H1 (cell line): ENCODE measurements around the gene COQ8A. TPM values are rescaled to one million over a fixed set of nuclear protein-coding genes. Genes with fewer than 3 reads are reported as not detected.

ENCODE experiments used
- CTCF ChIA-PET: fragments of 300-600 bp; sonication (Branson Sonifier 250); formaldehyde crosslinking; loops from one replicate; lab custom pipeline; 2021; ENCODE audit not compliant: partially characterized antibody; lab: Charles Lee
- POLR2A ChIA-PET: fragments of 300-600 bp; sonication (Branson Sonifier 250); formaldehyde crosslinking; loops from one replicate; lab custom pipeline; 2021; ENCODE audit warnings: inconsistent platforms; ENCODE audit not compliant: partially characterized antibody; lab: Charles Lee
- DNase-seq, 2 experiments: peaks; one replicate each; pipeline versions ENCODE4 v3.0.0 to v3.0.0-alpha.2; 2010 to 2022; ENCODE audit warnings: low spot score in 2 of 2, low read depth in 1 of 2, mixed read lengths in 1 of 2
- FAIRE-seq: peaks from 2 replicates; lab custom pipeline; 2011; peaks lifted over from hg19 to GRCh38; lab: Jason Lieb, UNC
- H2AFZ ChIP-seq: 2 replicates; pipeline ENCODE4 v1.8.1; 2012; ENCODE audit warnings: low read length, inconsistent platforms
- H2AK5ac ChIP-seq: 2 replicates; pipeline ENCODE4 v1.6.1; 2013; ENCODE audit warnings: low read depth, low read length
- H2BK120ac ChIP-seq: replicated peaks from 2 replicates; pipeline ENCODE3; 2013; ENCODE audit warnings: low read depth, low read length, inconsistent platforms
- H2BK12ac ChIP-seq: 2 replicates; pipeline ENCODE4 v1.6.1; 2013; ENCODE audit warnings: low read depth, low read length
- H2BK15ac ChIP-seq: 2 replicates; pipeline ENCODE4 v1.6.1; 2013; ENCODE audit warnings: low read length
- H2BK20ac ChIP-seq: 2 replicates; pipeline ENCODE4 v1.6.1; 2013; ENCODE audit warnings: low read length
- H2BK5ac ChIP-seq: 2 replicates; pipeline ENCODE4 v1.6.1; 2013; ENCODE audit warnings: low read depth, low read length
- H3K14ac ChIP-seq: 2 replicates; pipeline ENCODE4 v1.6.1; 2013; ENCODE audit warnings: inconsistent platforms; ENCODE audit not compliant: insufficient read length
- H3K18ac ChIP-seq: 2 replicates; pipeline ENCODE4 v1.6.1; 2013; ENCODE audit warnings: low read length; ENCODE audit errors: extremely low read depth
- H3K23ac ChIP-seq: 2 replicates; pipeline ENCODE4 v1.6.1; 2013; ENCODE audit warnings: inconsistent platforms; ENCODE audit not compliant: insufficient read length
- H3K23me2 ChIP-seq: 2 replicates; pipeline ENCODE4 v1.6.1; 2013; ENCODE audit warnings: low read depth, low read length
- H3K27ac ChIP-seq: 2 replicates; pipeline ENCODE4 v1.6.1; 2011; ENCODE audit warnings: low read depth, low read length, inconsistent platforms
- H3K27me3 ChIP-seq, 4 experiments: replicated peaks in 1 of 4; 1 replicate in 1 of 4; 2 replicates in 3 of 4; pipeline versions ENCODE4 v1.6.1 to v1.8.1; 2011 to 2013; ENCODE audit warnings: low read length in 3 of 4, mild to moderate bottlenecking in 3 of 4, inconsistent platforms in 2 of 4, mixed read lengths in 2 of 4, moderate library complexity in 1 of 4; ENCODE audit not compliant: control insufficient read depth in 3 of 4, insufficient read depth in 3 of 4; ENCODE audit errors: extremely low read depth in 1 of 4
- H3K36me3 ChIP-seq, 4 experiments: 2 replicates each; pipeline versions ENCODE4 v1.6.1 to v1.8.1; 2011 to 2013; ENCODE audit warnings: mild to moderate bottlenecking in 4 of 4, low read length in 3 of 4, moderate library complexity in 2 of 4, control low read depth in 1 of 4, inconsistent platforms in 1 of 4; ENCODE audit not compliant: insufficient read depth in 4 of 4, control insufficient read depth in 2 of 4
- H3K4ac ChIP-seq: replicated peaks from 2 replicates; pipeline ENCODE3; 2013; ENCODE audit warnings: low read length, low read depth, mixed read lengths, inconsistent platforms; ENCODE audit not compliant: insufficient read length
- H3K4me1 ChIP-seq, 4 experiments: replicated peaks in 1 of 4; 1 replicate in 1 of 4; 2 replicates in 3 of 4; pipeline versions ENCODE4 v1.6.1 to v1.8.1; 2011 to 2013; ENCODE audit warnings: low read length in 3 of 4, inconsistent platforms in 2 of 4, mixed read lengths in 1 of 4; ENCODE audit not compliant: insufficient read depth in 4 of 4, control insufficient read depth in 3 of 4
- H3K4me2 ChIP-seq, 2 experiments: 2 replicates each; pipeline versions ENCODE4 v1.6.1 to v1.8.1; 2011 to 2013; ENCODE audit warnings: low read depth in 2 of 2, low read length in 2 of 2, control low read depth in 1 of 2, inconsistent platforms in 1 of 2, mild to moderate bottlenecking in 1 of 2; ENCODE audit not compliant: insufficient read depth in 1 of 2
- H3K4me3 ChIP-seq, 4 experiments: fragments of 200-600, 300-600 bp in 1 of 4; sonication (generic), shearing (Covaris generic), sonication (Bioruptor Twin) in 1 of 4; 2 replicates each; pipeline versions ENCODE4 v1.5.1 to v1.8.1; 2011 to 2016; ENCODE audit warnings: low read length in 4 of 4, low read depth in 3 of 4, control low read depth in 2 of 4, inconsistent platforms in 2 of 4, mild to moderate bottlenecking in 2 of 4, mixed read lengths in 1 of 4, moderate library complexity in 1 of 4; ENCODE audit not compliant: insufficient read depth in 2 of 4; ENCODE audit errors: extremely low read depth in 1 of 4
- H3K56ac ChIP-seq: replicated peaks from 2 replicates; pipeline ENCODE3; 2013; ENCODE audit warnings: low read depth, mild to moderate bottlenecking, mixed read lengths, low read length, inconsistent platforms; ENCODE audit not compliant: insufficient read length
- H3K79me1 ChIP-seq: 2 replicates; pipeline ENCODE4 v1.6.1; 2013; ENCODE audit warnings: low read depth, low read length, control low read depth
- H3K79me2 ChIP-seq, 2 experiments: 2 replicates each; pipeline versions ENCODE4 v1.6.1 to v1.8.1; 2012 to 2013; ENCODE audit warnings: low read length in 2 of 2, mild to moderate bottlenecking in 2 of 2, inconsistent platforms in 1 of 2; ENCODE audit not compliant: insufficient read depth in 2 of 2, control insufficient read depth in 1 of 2
- H3K9ac ChIP-seq, 4 experiments: replicated peaks in 1 of 4; 1 replicate in 1 of 4; 2 replicates in 3 of 4; pipeline versions ENCODE4 v1.6.1 to v1.8.1; 2011 to 2013; ENCODE audit warnings: low read depth in 3 of 4, low read length in 3 of 4, control low read depth in 2 of 4, mild to moderate bottlenecking in 2 of 4, moderate library complexity in 2 of 4, inconsistent platforms in 1 of 4; ENCODE audit errors: extremely low read depth in 1 of 4
- H3K9me3 ChIP-seq, 2 experiments: 2 replicates each; pipeline versions ENCODE4 v1.6.1 to v1.8.1; 2012 to 2013; ENCODE audit warnings: mild to moderate bottlenecking in 2 of 2, moderate library complexity in 2 of 2, control low read depth in 1 of 2, inconsistent platforms in 1 of 2, low read depth in 1 of 2, low read length in 1 of 2, mixed read lengths in 1 of 2; ENCODE audit not compliant: insufficient read depth in 2 of 2
- H4K20me1 ChIP-seq, 2 experiments: replicated peaks in 1 of 2; 2 replicates each; pipeline versions ENCODE3 to v1.8.1; 2011 to 2013; ENCODE audit warnings: inconsistent platforms in 2 of 2, low read length in 2 of 2, mild to moderate bottlenecking in 1 of 2; ENCODE audit not compliant: insufficient read depth in 2 of 2, control insufficient read depth in 1 of 2
- H4K5ac ChIP-seq: 2 replicates; pipeline ENCODE4 v1.6.1; 2013; ENCODE audit warnings: low read length, low read depth, mixed read lengths, inconsistent platforms; ENCODE audit not compliant: insufficient read length
- H4K8ac ChIP-seq: 2 replicates; pipeline ENCODE4 v1.8.0; 2013; ENCODE audit warnings: mild to moderate bottlenecking, moderate library complexity, low read length, inconsistent platforms; ENCODE audit not compliant: insufficient read depth; ENCODE audit errors: extremely low read depth
- H4K91ac ChIP-seq: replicated peaks from 2 replicates; pipeline ENCODE3; 2013; ENCODE audit warnings: low read length, mixed read lengths, inconsistent platforms; ENCODE audit not compliant: insufficient read length
- EP300 ChIP-seq, 2 experiments: IDR thresholded peaks; 1 replicate in 1 of 2; 2 replicates in 1 of 2; pipeline ENCODE4 v1.6.1; 2011 to 2012; ENCODE audit warnings: low read depth in 2 of 2, low read length in 2 of 2, mild to moderate bottlenecking in 2 of 2, borderline replicate concordance in 1 of 2, inconsistent platforms in 1 of 2, moderate library complexity in 1 of 2
- GABPA ChIP-seq: IDR thresholded peaks from 2 replicates; pipeline ENCODE4 v1.6.1; 2011; ENCODE audit warnings: mild to moderate bottlenecking, low read length, moderate library complexity, borderline replicate concordance; ENCODE audit not compliant: insufficient read depth
- GTF2F1 ChIP-seq: IDR thresholded peaks from 2 replicates; pipeline ENCODE4 v1.6.1; 2012; ENCODE audit warnings: low read depth, low read length, improper control_type of control experiment, borderline replicate concordance
- JUN ChIP-seq: IDR thresholded peaks from 2 replicates; pipeline ENCODE4 v1.6.1; 2011; ENCODE audit warnings: low read depth, mild to moderate bottlenecking, improper control_type of control experiment, low read length
- RAD21 ChIP-seq, 2 experiments: IDR thresholded peaks in 1 of 2; conservative IDR thresholded peaks in 1 of 2; 2 replicates each; pipeline ENCODE4 v1.6.1; 2011; ENCODE audit warnings: low read depth in 2 of 2, low read length in 2 of 2, improper control_type of control experiment in 1 of 2, inconsistent platforms in 1 of 2, mild to moderate bottlenecking in 1 of 2, moderate library complexity in 1 of 2
- RNF2 ChIP-seq: fragments of 200-900, 300-1000 bp; sonication (generic); IDR thresholded peaks from 2 replicates; pipeline ENCODE4 v1.7.1; 2016; ENCODE audit warnings: borderline replicate concordance, low read depth, mild to moderate bottlenecking, antibody characterized with exemption, low read length; ENCODE audit not compliant: poor library complexity, severe bottlenecking; ENCODE audit errors: missing control alignments
- SIRT6 ChIP-seq: IDR thresholded peaks from one replicate; pipeline ENCODE4 v1.7.1; 2012; ENCODE audit warnings: low read length, inconsistent platforms
- TAF1 ChIP-seq: IDR thresholded peaks from 2 replicates; pipeline ENCODE4 v1.6.1; 2011; ENCODE audit warnings: mild to moderate bottlenecking, low read depth, low read length
- TEAD4 ChIP-seq: IDR thresholded peaks from 2 replicates; pipeline ENCODE4 v1.6.1; 2012; ENCODE audit warnings: low read depth, low read length, inconsistent platforms, mixed read lengths
- YY1 ChIP-seq: IDR thresholded peaks from 2 replicates; pipeline ENCODE4 v1.6.1; 2011; ENCODE audit warnings: low read depth, mild to moderate bottlenecking, low read length
- WGBS, 2 experiments: shearing (Covaris generic) in 1 of 2; methylation state at CpG; one replicate each; pipeline versions ENCODE4 v1.1.6 to v1.1.7; 2013 to 2015; ENCODE audit warnings: low lambda C conversion rate in 2 of 2, mixed read lengths in 2 of 2, inconsistent platforms in 1 of 2, low coverage in 1 of 2, missing lambda C conversion rate in 1 of 2; ENCODE audit not compliant: insufficient replicate concordance in 2 of 2, insufficient coverage in 1 of 2, insufficient read length in 1 of 2; ENCODE audit errors: extremely low coverage in 1 of 2, missing lambda C conversion rate in 1 of 2; 5-methylcytosine and 5-hydroxymethylcytosine counted together
- polyA plus RNA-seq, 7 experiments: library from polyadenylated mRNA; depleted of rRNA in 3 of 7; stranded (reverse) in 5 of 7; unstranded in 2 of 7; fragments of >200 nt in 5 of 7; fragments of 200-250 nt in 2 of 7; gene quantifications; 1 replicate in 5 of 7; 2 replicates in 1 of 7; 4 replicates in 1 of 7; pipeline versions ENCODE4 v1.2.1 to v1.2.3, GENCODE V29; 2011 to 2013; ENCODE audit warnings: missing spikeins in 2 of 7, mixed read lengths in 2 of 7
- total RNA-seq: library from RNA; stranded (reverse); fragmentation: NEBNext Ultra II Directional; extraction: Animal tissue kit (Norgen Biotek cat#: 25700); gene quantifications from 2 replicates; pipeline ENCODE4 v1.2.1, GENCODE V29; 2021

The COQ8A gene
- total and polyA plus RNA-seq, 2 of the 8 experiments (the other 6 are each of a cell fraction or from before 2014, with no cell fraction given) = 28.5 to 38.9 TPM

DNA sequence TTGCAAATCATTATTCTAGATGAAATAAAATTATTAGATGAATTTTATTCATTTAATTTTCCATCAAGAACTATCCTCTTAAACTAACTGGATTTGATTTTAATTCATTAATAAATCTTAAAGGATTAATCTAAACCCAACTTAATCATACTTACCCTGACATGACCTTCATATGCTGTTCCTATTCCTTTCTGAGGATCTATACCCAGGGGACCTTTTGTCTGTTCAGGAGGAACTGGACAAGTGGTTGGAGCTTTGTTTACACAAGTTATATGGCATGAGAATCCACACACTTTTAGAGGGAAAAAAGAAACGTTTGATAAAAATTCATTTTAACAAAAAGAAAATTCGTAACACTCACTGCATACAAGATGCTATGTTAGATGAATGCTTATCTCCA lies 95.2 kb downstream of the COQ8A start:
- Histone ChIP-seq H3K9ac (no peak overlapping the region), H3K79me1 (no peaks in the 10 kb centered on the region), H2BK20ac (no peak overlapping the region), H2BK12ac (no peak overlapping the region), H3K23ac (no peak overlapping the region), H3K79me2 (no peaks in the 10 kb centered on the region), H3K4ac (no peak overlapping the region), H4K91ac (no peak overlapping the region), H2AFZ (no peak overlapping the region), H3K14ac (no peak overlapping the region), H3K56ac (no peak overlapping the region), H3K23me2 (no peaks in the 10 kb centered on the region), H3K9me3 (no peaks in the 10 kb centered on the region), H3K27me3 (no peaks in the 10 kb centered on the region), H3K36me3 (peaks cover 0 to 13% (median 4%) of the 10 kb centered on the region in 4 experiments; a peak in 4 of 8 replicates), H3K4me2 (no peak overlapping the region), H2BK15ac (no peak overlapping the region), H3K4me3 (no peak overlapping the region), H2BK5ac (no peak overlapping the region), H3K4me1 (no peaks in the 10 kb centered on the region; a peak in 1 of 7 replicates), H3K27ac (no peak overlapping the region), H4K5ac (no peak overlapping the region), H4K20me1 (no peaks in the 10 kb centered on the region), H2AK5ac (no peak overlapping the region), H2BK120ac (no peak overlapping the region), H3K18ac (no peak overlapping the region), H4K8ac (no peak overlapping the region)
- TF ChIP-seq EP300 (IDR thresholded peaks at IDR 0.05; ENCODE audit: borderline replicate concordance in 1 of 2, low read depth in 2 of 2, low read length in 2 of 2) = no peak
- TF ChIP-seq JUN = no peak
- no peak for TF ChIP-seq RAD21 (IDR thresholded peaks at IDR 0.05 in 1 of 2, conservative IDR thresholded peaks at IDR 0.05 in 1 of 2; ENCODE audit: low read depth in 2 of 2, low read length in 2 of 2)
- no peak for TF ChIP-seq SIRT6
- no peak for TF ChIP-seq TAF1
- no peak for TF ChIP-seq GABPA
- no peak for TF ChIP-seq GTF2F1
- TF ChIP-seq YY1 = no peak
- TF ChIP-seq TEAD4 = no peak
- TF ChIP-seq RNF2 = no peak
- FAIRE-seq = no peak
- 91% methylated on average over 2 of the region's 2 CpGs; no CpG with 5 or more reads in 1 of the 2 experiments for WGBS, 2 experiments
- no peak for DNase-seq
- CTCF ChIA-PET = interaction anchor here (1.0 to 1.1 kb wide), 2 partner anchors 31 to 402 kb away, joined by 3 read pairs; no protein-coding TSS in a partner anchor
- POLR2A ChIA-PET = no interaction called here
